GM19043 (cell line): ENCODE measurements around the gene ADGRG1.
A peak's percentile ranks its signal among the peaks of the same experiment; 100 is the strongest.

Experiments used
- ATAC-seq: cut with Tn5 transposase; IDR thresholded peaks from one replicate; pipeline ENCODE4 v1.9.1; 2021; ENCODE audit warnings: low read depth; ENCODE audit not compliant: unreplicated experiment

The ADGRG1 gene

GRCh38 chr16:57604177-57604576 is 24.3 kb upstream of the ADGRG1 start:
- no peak for ATAC-seq

- ATAC-seq = no peak
These were observed 22.1 kb upstream of the ADGRG1 start for GRCh38 chr16:57606147-57606846.

- no peak for ATAC-seq
These were observed 21.5 kb upstream of the ADGRG1 start for GRCh38 chr16:57606847-57607501.

GRCh38 chr16:57607676-57608461 is 20.6 kb upstream of the ADGRG1 start:
- no peak for ATAC-seq

GRCh38 chr16:57608462-57609113 is 19.8 kb upstream of the ADGRG1 start:
- ATAC-seq = no peak

- peak; percentile 93 for ATAC-seq
These were observed 18.7 kb upstream of the ADGRG1 start for GRCh38 chr16:57609541-57610401.

- no peak for ATAC-seq
These were observed 17.8 kb upstream of the ADGRG1 start for GRCh38 chr16:57610611-57611010.

- no peak for ATAC-seq
These were observed 17.2 kb upstream of the ADGRG1 start for GRCh38 chr16:57611181-57611580.

- ATAC-seq = no peak
These were observed 16.7 kb upstream of the ADGRG1 start for GRCh38 chr16:57611706-57612105.

- ATAC-seq = no peak
These were observed 15.9 kb upstream of the ADGRG1 start for GRCh38 chr16:57612494-57612893.

- ATAC-seq = no peak
These were observed 14.9 kb upstream of the ADGRG1 start for GRCh38 chr16:57613514-57613913.

- ATAC-seq = no peak
These were observed 13.9 kb upstream of the ADGRG1 start for GRCh38 chr16:57614536-57614935.

GRCh38 chr16:57614944-57615343 is 13.5 kb upstream of the ADGRG1 start:
- no peak for ATAC-seq

GRCh38 chr16:57615813-57616212 is 12.6 kb upstream of the ADGRG1 start:
- ATAC-seq = no peak

- no peak for ATAC-seq
These were observed 12.2 kb upstream of the ADGRG1 start for GRCh38 chr16:57616241-57616640.

- ATAC-seq = no peak
These were observed 11.6 kb upstream of the ADGRG1 start for GRCh38 chr16:57616876-57617275.

- ATAC-seq = no peak
These were observed 10.8 kb upstream of the ADGRG1 start for GRCh38 chr16:57617604-57618111.

GRCh38 chr16:57618296-57619132 is 9.9 kb upstream of the ADGRG1 start:
- no peak for ATAC-seq

- no peak for ATAC-seq
These were observed 9.3 kb upstream of the ADGRG1 start for GRCh38 chr16:57619133-57619605.
